Measurements from ENCODE around the gene CAMK2B. TPM values are rescaled to one million over a fixed set of nuclear protein-coding genes. Genes with fewer than 3 reads are reported as not detected.
"Not testable (repeated sequence)": the region's sequence is repeated elsewhere in the genome, so short reads cannot be mapped to it uniquely, and the experiment has no call there.

The CAMK2B gene
- total RNA-seq, 1 donor: not detected

GRCh38 chr7:44211126-44211675 is 114.2 kb downstream of the CAMK2B start:
- TF ChIP-seq CTCF (IDR thresholded peaks at IDR 0.05; ENCODE audit: insufficient read depth, low read depth, low read length): no peak
- no peak for DNase-seq (ENCODE audit: low read depth)

GRCh38 chr7:44210107-44210506 is 115.3 kb downstream of the CAMK2B start:
- H3K4me3 ChIP-seq (ENCODE audit: low read depth, low read length): no peak overlapping the region
- DNase-seq (ENCODE audit: low read depth): no peak
- no peak for TF ChIP-seq CTCF (IDR thresholded peaks at IDR 0.05; ENCODE audit: insufficient read depth, low read depth, low read length)

More at GRCh38 chr7:44211126-44211675, 114.2 kb downstream of the CAMK2B start:
- no peak overlapping the region for H3K4me3 ChIP-seq (ENCODE audit: low read depth, low read length)

GRCh38 chr7:44208085-44208484 is 117.3 kb downstream of the CAMK2B start:
- H3K4me3 ChIP-seq (ENCODE audit: low read depth, low read length): no peak overlapping the region
- no peak for TF ChIP-seq CTCF (IDR thresholded peaks at IDR 0.05; ENCODE audit: insufficient read depth, low read depth, low read length)
- no peak for DNase-seq (ENCODE audit: low read depth)

- H3K4me3 ChIP-seq (ENCODE audit: low read depth, low read length): no peak overlapping the region
- no peak for DNase-seq (ENCODE audit: low read depth)
- TF ChIP-seq CTCF (IDR thresholded peaks at IDR 0.05; ENCODE audit: insufficient read depth, low read depth, low read length): no peak
These were observed 119.4 kb downstream of the CAMK2B start for GRCh38 chr7:44206008-44206407.

- TF ChIP-seq CTCF (IDR thresholded peaks at IDR 0.05; ENCODE audit: insufficient read depth, low read depth, low read length): no peak
- peak overlapping the region; percentile 97 for H3K4me3 ChIP-seq (ENCODE audit: low read depth, low read length)
- peak; percentile 39 for DNase-seq (ENCODE audit: low read depth)
These were observed 123.6 kb downstream of the CAMK2B start for GRCh38 chr7:44201813-44202212.

- H3K4me3 ChIP-seq (ENCODE audit: low read depth, low read length): peak within 1 kb of the TSS; percentile 97
- TF ChIP-seq CTCF (IDR thresholded peaks at IDR 0.05; ENCODE audit: insufficient read depth, low read depth, low read length): peak; percentile 64
- DNase-seq (ENCODE audit: low read depth): peak; percentile 94
These were observed 124.5 kb downstream of the CAMK2B start, which contains the start of gene YKT6 for GRCh38 chr7:44200699-44201461. TSS of gene YKT6 (plus strand) at chr7:44200978. CDS start at chr7:44201136, 158 bp downstream.

- not testable (repeated sequence) for DNase-seq (ENCODE audit: low read depth); H3K4me3 ChIP-seq (ENCODE audit: low read depth, low read length)
These were observed 125.2 kb downstream of the CAMK2B start for GRCh38 chr7:44200163-44200562.

All from fibroblast of villous mesenchyme (primary cell).